Posterior cingulate gyrus (tissue), 11 donors: ENCODE measurements around the gene GGNBP2.

Experiments
- DNase-seq, 10 donors: peaks; one replicate each; pipeline versions ENCODE4 v3.0.0 to v3.0.0-alpha.2; 2020 to 2021; ENCODE audit warnings: mixed read lengths in 3 of 10
- intact Hi-C: fragments of 100-400 bp; cut with DNase I; formaldehyde crosslinking; loops from one replicate; pipeline ENCODE4 v1.15.1; 2023

Gene GGNBP2

GRCh38 chr17:36598951-36599401 is 54.3 kb downstream of the GGNBP2 start:
- intact Hi-C loops, result no loop called here
- DNase-seq, result peak in 3 of 10 donors; percentile 47 to 63 (median 53)

DNA sequence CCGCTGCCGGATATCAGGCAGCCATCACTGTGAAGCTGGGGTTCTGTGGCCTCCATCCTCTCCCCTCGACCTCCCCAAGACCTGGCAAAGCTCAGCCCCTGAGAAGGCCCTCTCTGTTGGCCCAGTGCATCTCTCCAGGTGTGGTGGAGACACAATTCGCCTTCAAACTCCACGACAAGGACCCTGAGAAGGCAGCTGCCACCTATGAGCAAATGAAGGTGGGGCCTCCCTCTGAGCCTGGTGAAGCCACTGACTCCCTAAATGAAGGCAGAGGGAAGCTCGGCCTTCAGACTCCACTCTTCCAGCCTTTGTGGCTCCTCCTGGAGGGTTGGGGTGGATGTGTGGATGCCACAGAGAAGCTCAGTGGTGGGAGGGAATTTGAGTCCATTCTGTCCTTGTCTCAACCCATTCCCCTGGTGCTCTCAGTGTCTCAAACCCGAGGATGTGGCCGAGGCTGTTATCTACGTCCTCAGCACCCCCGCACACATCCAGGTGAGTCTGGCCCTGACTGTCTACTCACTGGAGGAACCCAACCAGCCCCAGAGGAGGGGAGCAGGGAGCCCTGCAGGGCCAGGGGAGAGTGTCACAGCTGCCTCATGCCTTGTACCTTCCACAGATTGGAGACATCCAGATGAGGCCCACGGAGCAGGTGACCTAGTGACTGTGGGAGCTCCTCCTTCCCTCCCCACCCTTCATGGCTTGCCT is 55.0 kb downstream of the GGNBP2 start:
- peak in 2 of 10 donors; percentile 8 to 64 for DNase-seq
- intact Hi-C loops, result loop anchor here (5.0 to 10.0 kb wide), 2 partner anchors 52 to 355 kb away; no protein-coding TSS in a partner anchor

DNA sequence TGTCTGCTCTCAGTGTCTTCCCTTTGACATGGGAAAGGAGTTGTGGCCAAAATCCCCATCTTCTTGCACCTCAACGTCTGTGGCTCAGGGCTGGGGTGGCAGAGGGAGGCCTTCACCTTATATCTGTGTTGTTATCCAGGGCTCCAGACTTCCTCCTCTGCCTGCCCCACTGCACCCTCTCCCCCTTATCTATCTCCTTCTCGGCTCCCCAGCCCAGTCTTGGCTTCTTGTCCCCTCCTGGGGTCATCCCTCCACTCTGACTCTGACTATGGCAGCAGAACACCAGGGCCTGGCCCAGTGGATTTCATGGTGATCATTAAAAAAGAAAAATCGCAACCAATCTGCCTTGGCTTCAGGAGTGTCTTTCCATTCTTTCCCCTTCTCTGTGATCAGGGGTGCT is 55.7 kb downstream of the GGNBP2 start:
- intact Hi-C loops, result loop anchor here (5.0 to 10.0 kb wide), 2 partner anchors 53 to 354 kb away; no protein-coding TSS in a partner anchor
- peak in 1 of 10 donors; percentile 62 for DNase-seq

- no peak for DNase-seq
- intact Hi-C loops, result loop anchor here (5.0 to 10.0 kb wide), 2 partner anchors 54 to 354 kb away; no protein-coding TSS in a partner anchor
These were observed 56.2 kb downstream of the GGNBP2 start for GRCh38 chr17:36600936-36601302.

- DNase-seq, result peak; percentile 92 to 99 (median 96)
- intact Hi-C loops, result loop anchor here (2.0 to 10.0 kb wide), 4 partner anchors 54 to 353 kb away; partner anchors contain the start of genes MYO19, PIGW and ZNHIT3
These were observed 56.7 kb downstream of the GGNBP2 start, which contains the start of gene MRM1 for GRCh38 chr17:36601303-36602029. TSS of gene MRM1 (plus strand) at chr17:36601583. CDS start at chr17:36601811, 228 bp downstream.

DNA sequence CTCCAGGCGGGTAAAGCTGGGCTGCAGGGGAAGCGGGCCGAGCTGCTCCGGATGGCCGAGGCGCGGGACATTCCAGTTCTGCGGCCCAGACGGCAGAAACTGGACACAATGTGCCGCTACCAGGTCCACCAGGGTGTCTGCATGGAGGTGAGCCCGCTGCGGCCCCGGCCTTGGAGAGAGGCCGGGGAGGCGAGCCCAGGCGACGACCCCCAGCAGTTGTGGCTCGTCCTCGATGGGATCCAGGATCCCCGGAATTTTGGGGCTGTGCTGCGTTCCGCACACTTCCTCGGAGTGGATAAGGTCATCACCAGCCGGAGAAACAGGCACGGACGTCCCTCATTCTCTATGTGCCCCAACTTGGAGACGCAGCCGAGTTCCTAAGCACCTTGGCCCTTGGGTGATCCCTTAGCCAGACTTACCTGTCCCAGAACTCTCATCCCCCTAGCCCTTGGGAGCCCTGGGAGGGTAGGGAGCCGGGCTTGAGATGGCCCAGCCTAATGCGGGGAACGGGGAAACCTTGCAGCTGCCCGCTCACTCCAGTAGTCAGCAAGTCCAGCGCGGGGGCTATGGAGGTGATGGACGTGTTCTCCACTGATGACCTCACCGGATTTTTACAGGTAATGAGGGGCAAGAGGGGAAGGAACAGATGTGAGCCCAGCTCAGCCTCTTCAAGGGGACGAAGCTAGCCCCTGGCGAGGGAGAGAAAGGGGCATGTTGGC is 57.5 kb downstream of the GGNBP2 start:
- peak in 4 of 10 donors; percentile 18 to 90 (median 26) for DNase-seq
- intact Hi-C loops, result loop anchor here (2.0 to 10.0 kb wide), 4 partner anchors 55 to 353 kb away; partner anchors contain the start of genes MYO19, PIGW and ZNHIT3

DNA sequence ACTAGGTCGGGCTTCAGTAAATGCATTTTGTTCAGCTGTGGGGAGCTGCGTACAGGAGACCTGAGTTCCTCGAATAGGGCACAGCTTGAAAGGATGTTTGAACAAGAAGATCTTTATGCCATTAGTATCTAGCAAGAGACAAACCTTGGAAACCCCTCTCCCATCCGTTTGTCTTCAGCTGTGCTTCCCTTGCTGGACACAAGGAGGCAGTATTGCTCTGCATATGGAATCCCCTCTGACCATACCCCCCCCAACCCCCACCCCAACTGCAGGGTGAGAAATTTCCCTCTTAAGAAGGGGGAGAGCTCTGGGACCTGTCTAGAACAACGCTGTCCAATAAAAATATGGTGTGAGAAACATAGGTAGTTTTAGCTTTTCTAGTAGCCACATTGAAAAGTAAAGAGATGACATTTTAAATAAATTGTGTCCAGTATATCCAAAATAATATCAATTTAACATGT is 58.2 kb downstream of the GGNBP2 start:
- peak in 5 of 10 donors; percentile 38 to 72 (median 45) for DNase-seq
- intact Hi-C loops, result loop anchor here (2.0 to 10.0 kb wide), 4 partner anchors 56 to 352 kb away; partner anchors contain the start of genes MYO19, PIGW and ZNHIT3

DNA sequence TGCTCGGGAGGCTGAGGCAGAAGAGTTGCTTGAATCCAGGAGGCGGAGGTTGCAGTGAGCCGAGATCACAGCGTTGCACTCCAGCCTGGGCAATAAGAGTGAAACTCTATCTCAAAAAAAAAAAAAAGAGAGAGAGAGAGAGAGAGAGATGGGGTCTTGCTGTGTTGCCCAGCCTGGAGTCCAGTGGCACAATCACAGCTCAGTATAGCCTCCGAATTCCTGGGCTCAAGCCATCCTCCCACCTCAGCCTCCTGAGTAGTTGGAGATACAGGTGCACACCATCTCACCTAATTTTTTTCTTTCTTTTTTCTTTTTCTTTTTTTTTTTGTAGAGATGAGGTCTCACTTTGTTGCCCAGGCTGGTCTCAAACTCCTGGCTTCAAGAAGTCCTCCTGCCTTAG is 60.3 kb downstream of the GGNBP2 start:
- peak in 2 of 10 donors; percentile 26 to 39 for DNase-seq
- intact Hi-C loops, result loop anchor here (10.0 kb wide), 1 partner anchor 350 kb away; no protein-coding TSS in a partner anchor

DNA sequence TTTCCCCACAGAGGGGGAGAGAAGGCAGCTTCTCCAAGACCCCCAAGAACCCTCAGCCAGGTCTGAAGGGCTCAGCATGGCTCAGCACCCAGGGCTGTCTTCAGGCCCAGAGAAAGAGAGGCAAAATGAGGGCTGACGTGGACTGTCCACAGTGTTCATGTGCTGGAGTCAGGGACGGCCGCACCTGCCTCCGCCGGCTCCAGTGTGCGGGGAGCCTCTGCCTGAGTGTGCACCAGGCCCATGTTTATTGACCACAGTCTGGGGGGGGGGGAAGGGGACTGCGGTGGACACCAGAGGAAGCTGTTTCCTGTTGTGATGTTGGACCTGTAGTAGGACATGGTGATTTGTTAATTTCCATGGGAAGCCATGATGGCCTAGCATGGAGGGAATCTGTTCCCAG is 63.6 kb downstream of the GGNBP2 start:
- intact Hi-C loops, result loop anchor here (10.0 kb wide), 1 partner anchor 347 kb away; no protein-coding TSS in a partner anchor
- DNase-seq, result peak in 2 of 10 donors; percentile 43 to 55

DNA sequence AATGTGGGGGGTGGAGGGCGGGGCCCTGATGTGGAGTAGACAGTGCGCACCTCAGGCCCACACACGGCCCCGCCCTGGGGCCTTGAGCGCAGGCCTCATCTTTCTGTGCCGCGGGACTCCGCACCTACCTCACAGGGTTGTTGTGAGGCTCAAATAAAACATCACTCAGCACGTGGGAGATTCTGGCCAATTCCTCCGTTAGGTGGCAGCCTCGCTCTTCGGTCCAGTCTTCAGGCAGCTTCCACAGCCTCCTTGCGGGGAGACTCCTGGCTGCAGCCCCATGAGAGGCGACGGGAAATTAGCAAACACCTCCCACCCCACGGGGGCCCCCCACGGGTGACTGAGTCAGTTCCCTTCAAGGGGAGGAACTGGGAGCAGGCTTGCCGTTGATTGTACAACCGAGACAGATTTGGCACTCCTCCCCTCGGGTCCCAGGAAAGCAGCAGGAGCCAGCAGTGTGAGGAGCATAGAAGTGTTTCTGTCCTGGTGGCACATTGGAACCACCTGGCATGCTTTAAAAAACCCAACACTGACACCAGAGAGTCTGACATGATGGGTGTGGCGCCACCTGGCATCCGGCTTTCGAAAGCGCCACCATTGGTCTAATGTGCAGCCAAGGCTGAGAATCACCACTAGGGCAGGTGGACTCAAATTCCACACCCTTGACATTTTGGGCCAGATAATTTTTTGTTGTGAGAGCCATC is 64.2 kb downstream of the GGNBP2 start:
- intact Hi-C loops, result loop anchor here (10.0 kb wide), 1 partner anchor 346 kb away; no protein-coding TSS in a partner anchor
- DNase-seq, result peak; percentile 38 to 96 (median 68)

GRCh38 chr17:36609498-36609862 is 64.8 kb downstream of the GGNBP2 start:
- intact Hi-C loops, result loop anchor here (10.0 kb wide), 1 partner anchor 345 kb away; no protein-coding TSS in a partner anchor
- DNase-seq, result peak in 2 of 10 donors; percentile 14 to 50

GRCh38 chr17:36610474-36610873 is 65.8 kb downstream of the GGNBP2 start:
- intact Hi-C loops, result no loop called here
- DNase-seq, result peak in 1 of 10 donors; percentile 19

GRCh38 chr17:36611345-36612072 is 66.8 kb downstream of the GGNBP2 start:
- peak in 1 of 10 donors; percentile 62 for DNase-seq
- intact Hi-C loops, result no loop called here

GRCh38 chr17:36612323-36612722 is 67.6 kb downstream of the GGNBP2 start:
- peak in 1 of 10 donors; percentile 10 for DNase-seq
- intact Hi-C loops, result no loop called here

DNA sequence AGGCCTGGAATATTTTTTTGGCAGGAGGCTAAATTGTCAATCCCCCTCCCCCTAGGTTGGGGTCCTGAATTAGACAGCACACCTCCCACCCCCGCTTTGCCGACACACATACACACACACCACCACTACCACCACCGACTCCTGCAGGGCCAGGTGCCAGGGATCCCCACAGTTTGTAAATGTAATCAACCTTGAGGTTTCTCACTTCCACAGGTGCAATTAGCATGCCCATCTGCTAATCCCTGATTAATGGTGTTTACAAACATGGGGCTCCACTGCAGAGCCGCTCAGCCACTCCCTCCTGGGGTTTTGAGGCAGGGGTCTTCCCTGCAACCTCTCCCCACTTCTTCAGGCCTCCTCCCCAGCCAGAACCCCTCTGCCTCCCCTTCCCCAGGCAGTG is 68.4 kb downstream of the GGNBP2 start:
- peak in 1 of 10 donors; percentile 27 for DNase-seq
- intact Hi-C loops, result no loop called here

GRCh38 chr17:36614081-36614480 is 69.4 kb downstream of the GGNBP2 start:
- peak in 1 of 10 donors; percentile 6 for DNase-seq
- intact Hi-C loops, result no loop called here

- DNase-seq, result no peak
- intact Hi-C loops, result no loop called here
These were observed 70.2 kb downstream of the GGNBP2 start for GRCh38 chr17:36614933-36615332.
